ENCODE data around the gene KCNQ1OT1.

Gene KCNQ1OT1

GRCh38 chr11:2669634-2670469 is 29.9 kb downstream of the KCNQ1OT1 start:
- no peak for DNase-seq (ENCODE audit: low read depth in 3 of 3, low spot score in 1 of 3)

GRCh38 chr11:2668876-2669275 is 30.9 kb downstream of the KCNQ1OT1 start:
- DNase-seq (ENCODE audit: low read depth in 3 of 3, low spot score in 1 of 3), result no peak

GRCh38 chr11:2667940-2668339 is 31.9 kb downstream of the KCNQ1OT1 start:
- no peak for DNase-seq (ENCODE audit: low read depth in 3 of 3, low spot score in 1 of 3)

- no peak for DNase-seq (ENCODE audit: low read depth in 3 of 3, low spot score in 1 of 3)
These were observed 32.8 kb downstream of the KCNQ1OT1 start for GRCh38 chr11:2666828-2667570.

GRCh38 chr11:2666401-2666741 is 33.4 kb downstream of the KCNQ1OT1 start:
- DNase-seq (ENCODE audit: low read depth in 3 of 3, low spot score in 1 of 3), result no peak

GRCh38 chr11:2665526-2666400 is 34.0 kb downstream of the KCNQ1OT1 start:
- no peak for DNase-seq (ENCODE audit: low read depth in 3 of 3, low spot score in 1 of 3)

GRCh38 chr11:2664791-2665525 is 34.8 kb downstream of the KCNQ1OT1 start:
- no peak for DNase-seq (ENCODE audit: low read depth in 3 of 3, low spot score in 1 of 3)

- no peak for DNase-seq (ENCODE audit: low read depth in 3 of 3, low spot score in 1 of 3)
These were observed 35.4 kb downstream of the KCNQ1OT1 start for GRCh38 chr11:2664376-2664775.

- no peak for DNase-seq (ENCODE audit: low read depth in 3 of 3, low spot score in 1 of 3)
These were observed 35.9 kb downstream of the KCNQ1OT1 start for GRCh38 chr11:2663915-2664314.

GRCh38 chr11:2663506-2663905 is 36.3 kb downstream of the KCNQ1OT1 start:
- no peak for DNase-seq (ENCODE audit: low read depth in 3 of 3, low spot score in 1 of 3)

- no peak for DNase-seq (ENCODE audit: low read depth in 3 of 3, low spot score in 1 of 3)
These were observed 37.1 kb downstream of the KCNQ1OT1 start for GRCh38 chr11:2662430-2663299.

GRCh38 chr11:2662024-2662312 is 37.8 kb downstream of the KCNQ1OT1 start:
- no peak for DNase-seq (ENCODE audit: low read depth in 3 of 3, low spot score in 1 of 3)

- DNase-seq (ENCODE audit: low read depth in 3 of 3, low spot score in 1 of 3), result no peak
These were observed 38.4 kb downstream of the KCNQ1OT1 start for GRCh38 chr11:2661173-2662023.

- DNase-seq (ENCODE audit: low read depth in 3 of 3, low spot score in 1 of 3), result no peak
These were observed 39.3 kb downstream of the KCNQ1OT1 start for GRCh38 chr11:2660357-2660939.

GRCh38 chr11:2657697-2658284 is 42.0 kb downstream of the KCNQ1OT1 start:
- DNase-seq (ENCODE audit: low read depth in 3 of 3, low spot score in 1 of 3), result no peak

GRCh38 chr11:2656859-2657258 is 42.9 kb downstream of the KCNQ1OT1 start:
- DNase-seq (ENCODE audit: low read depth in 3 of 3, low spot score in 1 of 3), result no peak

GRCh38 chr11:2655834-2656622 is 43.8 kb downstream of the KCNQ1OT1 start:
- DNase-seq (ENCODE audit: low read depth in 3 of 3, low spot score in 1 of 3), result no peak

Measured in stimulated activated CD4-positive, alpha-beta T cell treated with anti-CD3 and anti-CD28 coated beads, TNF-alpha, amount 100 ng/mL, for 1 hour (primary cell).